Measurements from ENCODE around the gene MCOLN3.

DNA sequence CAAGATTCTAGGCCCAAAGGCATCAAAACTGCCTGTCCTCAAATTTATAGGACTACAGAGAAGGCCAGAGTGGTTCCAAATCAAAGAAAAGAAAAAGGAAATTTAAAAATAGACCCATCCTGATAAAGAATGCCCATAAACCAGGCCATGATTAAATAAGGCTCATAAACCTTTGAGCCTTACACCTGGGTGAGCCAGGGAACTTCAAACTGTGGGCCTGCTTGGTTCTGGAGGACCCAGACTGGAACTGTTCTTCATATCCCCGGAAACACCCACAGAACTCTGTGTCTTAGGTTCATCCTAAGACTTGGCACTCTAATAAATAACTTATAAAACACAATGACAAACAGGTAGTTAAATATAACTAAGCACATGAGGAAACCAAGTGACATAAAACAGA is 80.2 kb downstream of the MCOLN3 start:
- TF ChIP-seq, protein P1, sequence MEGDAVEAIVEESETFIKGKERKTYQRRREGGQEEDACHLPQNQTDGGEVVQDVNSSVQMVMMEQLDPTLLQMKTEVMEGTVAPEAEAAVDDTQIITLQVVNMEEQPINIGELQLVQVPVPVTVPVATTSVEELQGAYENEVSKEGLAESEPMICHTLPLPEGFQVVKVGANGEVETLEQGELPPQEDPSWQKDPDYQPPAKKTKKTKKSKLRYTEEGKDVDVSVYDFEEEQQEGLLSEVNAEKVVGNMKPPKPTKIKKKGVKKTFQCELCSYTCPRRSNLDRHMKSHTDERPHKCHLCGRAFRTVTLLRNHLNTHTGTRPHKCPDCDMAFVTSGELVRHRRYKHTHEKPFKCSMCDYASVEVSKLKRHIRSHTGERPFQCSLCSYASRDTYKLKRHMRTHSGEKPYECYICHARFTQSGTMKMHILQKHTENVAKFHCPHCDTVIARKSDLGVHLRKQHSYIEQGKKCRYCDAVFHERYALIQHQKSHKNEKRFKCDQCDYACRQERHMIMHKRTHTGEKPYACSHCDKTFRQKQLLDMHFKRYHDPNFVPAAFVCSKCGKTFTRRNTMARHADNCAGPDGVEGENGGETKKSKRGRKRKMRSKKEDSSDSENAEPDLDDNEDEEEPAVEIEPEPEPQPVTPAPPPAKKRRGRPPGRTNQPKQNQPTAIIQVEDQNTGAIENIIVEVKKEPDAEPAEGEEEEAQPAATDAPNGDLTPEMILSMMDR (IDR thresholded peaks at IDR 0.05; ENCODE audit: insufficient read depth, low read length), result no peak
- TF ChIP-seq, protein P2, sequence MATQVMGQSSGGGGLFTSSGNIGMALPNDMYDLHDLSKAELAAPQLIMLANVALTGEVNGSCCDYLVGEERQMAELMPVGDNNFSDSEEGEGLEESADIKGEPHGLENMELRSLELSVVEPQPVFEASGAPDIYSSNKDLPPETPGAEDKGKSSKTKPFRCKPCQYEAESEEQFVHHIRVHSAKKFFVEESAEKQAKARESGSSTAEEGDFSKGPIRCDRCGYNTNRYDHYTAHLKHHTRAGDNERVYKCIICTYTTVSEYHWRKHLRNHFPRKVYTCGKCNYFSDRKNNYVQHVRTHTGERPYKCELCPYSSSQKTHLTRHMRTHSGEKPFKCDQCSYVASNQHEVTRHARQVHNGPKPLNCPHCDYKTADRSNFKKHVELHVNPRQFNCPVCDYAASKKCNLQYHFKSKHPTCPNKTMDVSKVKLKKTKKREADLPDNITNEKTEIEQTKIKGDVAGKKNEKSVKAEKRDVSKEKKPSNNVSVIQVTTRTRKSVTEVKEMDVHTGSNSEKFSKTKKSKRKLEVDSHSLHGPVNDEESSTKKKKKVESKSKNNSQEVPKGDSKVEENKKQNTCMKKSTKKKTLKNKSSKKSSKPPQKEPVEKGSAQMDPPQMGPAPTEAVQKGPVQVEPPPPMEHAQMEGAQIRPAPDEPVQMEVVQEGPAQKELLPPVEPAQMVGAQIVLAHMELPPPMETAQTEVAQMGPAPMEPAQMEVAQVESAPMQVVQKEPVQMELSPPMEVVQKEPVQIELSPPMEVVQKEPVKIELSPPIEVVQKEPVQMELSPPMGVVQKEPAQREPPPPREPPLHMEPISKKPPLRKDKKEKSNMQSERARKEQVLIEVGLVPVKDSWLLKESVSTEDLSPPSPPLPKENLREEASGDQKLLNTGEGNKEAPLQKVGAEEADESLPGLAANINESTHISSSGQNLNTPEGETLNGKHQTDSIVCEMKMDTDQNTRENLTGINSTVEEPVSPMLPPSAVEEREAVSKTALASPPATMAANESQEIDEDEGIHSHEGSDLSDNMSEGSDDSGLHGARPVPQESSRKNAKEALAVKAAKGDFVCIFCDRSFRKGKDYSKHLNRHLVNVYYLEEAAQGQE (IDR thresholded peaks at IDR 0.05; ENCODE audit: insufficient replicate concordance, low read depth), result no peak
- no peak for TF ChIP-seq POLR2AphosphoS5 (IDR thresholded peaks at IDR 0.05; ENCODE audit: low read depth)
- no peak for TF ChIP-seq GABPA (IDR thresholded peaks at IDR 0.05; ENCODE audit: low read depth)
- no peak for TF ChIP-seq SPI1 (IDR thresholded peaks at IDR 0.05; ENCODE audit: borderline replicate concordance, low read depth)

Data from HL-60 (cell line).